CD4-positive, alpha-beta memory T cell (primary cell): ENCODE data around the gene MASP1. TPM values are rescaled to one million over a fixed set of nuclear protein-coding genes. Genes with fewer than 3 reads are reported as not detected.

Experiments
- CTCF ChIA-PET: fragments of 350-600 bp; sonication (Branson Sonifier 250); formaldehyde crosslinking; loops from one replicate; lab custom pipeline; 2021; ENCODE audit warnings: inconsistent platforms; ENCODE audit not compliant: partially characterized antibody; lab: Charles Lee
- POLR2A ChIA-PET: fragments of 350-600 bp; sonication (Branson Sonifier 250); formaldehyde crosslinking; loops from one replicate; lab custom pipeline; 2021; ENCODE audit not compliant: partially characterized antibody; lab: Charles Lee
- DNase-seq, 5 donors: peaks; one replicate each; pipeline versions ENCODE4 v3.0.0 to v3.0.0-alpha.2; 2020 to 2022; ENCODE audit warnings: mixed read lengths in 1 of 5
- H3K27ac ChIP-seq: one replicate; pipeline ENCODE4 v1.7.0; 2013; ENCODE audit warnings: low read depth, low read length
- H3K27me3 ChIP-seq: 2 replicates; pipeline ENCODE4 v1.7.0; 2013; ENCODE audit warnings: mild to moderate bottlenecking, low read length, moderate library complexity; ENCODE audit not compliant: insufficient read depth
- H3K36me3 ChIP-seq: 2 replicates; pipeline ENCODE4 v1.7.0; 2013; ENCODE audit warnings: mild to moderate bottlenecking, low read length, moderate library complexity; ENCODE audit not compliant: insufficient read depth
- H3K4me1 ChIP-seq: 2 replicates; pipeline ENCODE4 v1.7.0; 2013; ENCODE audit warnings: mild to moderate bottlenecking, low read length, moderate library complexity; ENCODE audit not compliant: insufficient read depth
- H3K4me3 ChIP-seq, 2 donors: one replicate each; pipeline ENCODE4 v1.7.0; 2013; ENCODE audit warnings: low read length in 2 of 2, mild to moderate bottlenecking in 1 of 2
- H3K9me3 ChIP-seq, 2 donors: one replicate each; pipeline ENCODE4 v1.7.0; 2013; ENCODE audit warnings: low read length in 2 of 2, control low read depth in 1 of 2; ENCODE audit not compliant: control insufficient read depth in 1 of 2
- H3K27ac Mint-ChIP-seq, 7 donors: one replicate each; pipeline ENCODE4 v1.8.0; 2020 to 2021; ENCODE audit warnings: mixed read lengths in 7 of 7, mild to moderate bottlenecking in 6 of 7, inconsistent platforms in 3 of 7, moderate library complexity in 3 of 7
- H3K27me3 Mint-ChIP-seq, 2 donors: one replicate each; pipeline ENCODE4 v1.8.0; 2020 to 2021; ENCODE audit warnings: mixed read lengths in 2 of 2
- H3K36me3 Mint-ChIP-seq, 2 donors: one replicate each; pipeline ENCODE4 v1.8.0; 2020 to 2021; ENCODE audit warnings: mixed read lengths in 2 of 2, inconsistent platforms in 1 of 2, mild to moderate bottlenecking in 1 of 2
- H3K4me1 Mint-ChIP-seq, 4 donors: one replicate each; pipeline ENCODE4 v1.8.0; 2020 to 2021; ENCODE audit warnings: mixed read lengths in 4 of 4, mild to moderate bottlenecking in 1 of 4
- H3K4me3 Mint-ChIP-seq, 8 donors: one replicate each; pipeline ENCODE4 v1.8.0; 2020 to 2021; ENCODE audit warnings: mixed read lengths in 8 of 8, mild to moderate bottlenecking in 7 of 8, moderate library complexity in 6 of 8, inconsistent platforms in 3 of 8
- H3K9me3 Mint-ChIP-seq, 8 donors: one replicate each; pipeline ENCODE4 v1.8.0; 2020 to 2021; ENCODE audit warnings: mixed read lengths in 8 of 8, mild to moderate bottlenecking in 5 of 8, inconsistent platforms in 3 of 8, moderate library complexity in 1 of 8
- intact Hi-C: fragments of 100-400 bp; cut with micrococcal nuclease; formaldehyde crosslinking; loops from one replicate; pipeline ENCODE4 v1.15.1; 2023
- polyA plus RNA-seq, 2 donors: library from polyadenylated mRNA; unstranded; fragments of 300-500 nt; fragmentation: Illumina TruSeq; gene quantifications; one replicate each; pipeline ENCODE4 v1.2.3, GENCODE V29; 2021
- total RNA-seq, 2 experiments: library from RNA; stranded (reverse); gene quantifications; one replicate each; pipeline ENCODE4 v1.2.3, GENCODE V29; 2021

Gene MASP1
- total and polyA plus RNA-seq, 4 experiments from 2014 or later = not detected

GRCh38 chr3:187296058-187296457 is 4.5 kb upstream of the MASP1 start:
- Histone ChIP-seq H3K27ac (no peak overlapping the region), H3K27me3 (no peaks in the 10 kb centered on the region), H3K36me3 (no peaks in the 10 kb centered on the region), H3K4me3 (no peak overlapping the region), H3K4me1 (no peaks in the 10 kb centered on the region), H3K9me3 (no peaks in the 10 kb centered on the region)
- intact Hi-C loops = no loop called here
- Mint-ChIP-seq H3K4me1 (peaks cover 0 to under 1% (median 0%) of the 10 kb centered on the region in 4 donors), H3K27ac (no peak overlapping the region), H3K27me3 (peaks cover 3 to 10% of the 10 kb centered on the region in 2 donors), H3K4me3 (no peak overlapping the region), H3K9me3 (no peaks in the 10 kb centered on the region), H3K36me3 (no peaks in the 10 kb centered on the region)
- DNase-seq = no peak
- CTCF ChIA-PET = interaction anchor here (1.6 to 2.2 kb wide), 2 partner anchors 19 to 383 kb away, joined by 4 read pairs; no protein-coding TSS in a partner anchor
- POLR2A ChIA-PET = no interaction called here

GRCh38 chr3:187295316-187296034 is 3.9 kb upstream of the MASP1 start:
- no peak overlapping the region for H3K27ac Mint-ChIP-seq
- Histone ChIP-seq H3K4me1 (no peaks in the 10 kb centered on the region), H3K36me3 (no peaks in the 10 kb centered on the region), H3K27ac (no peak overlapping the region), H3K27me3 (no peaks in the 10 kb centered on the region), H3K4me3 (no peak overlapping the region), H3K9me3 (no peaks in the 10 kb centered on the region)
- H3K4me1 Mint-ChIP-seq = peaks cover 0 to 2% (median 0%) of the 10 kb centered on the region in 4 donors
- H3K4me3 Mint-ChIP-seq = no peak overlapping the region
- no peak for DNase-seq
- H3K36me3 Mint-ChIP-seq = no peaks in the 10 kb centered on the region
- POLR2A ChIA-PET = no interaction called here
- peaks cover 4 to 12% of the 10 kb centered on the region in 2 donors for H3K27me3 Mint-ChIP-seq
- no peaks in the 10 kb centered on the region for H3K9me3 Mint-ChIP-seq
- intact Hi-C loops = no loop called here
- CTCF ChIA-PET = interaction anchor here (1.6 to 2.2 kb wide), 2 partner anchors 19 to 384 kb away, joined by 4 read pairs; no protein-coding TSS in a partner anchor

- intact Hi-C loops = no loop called here
- Histone ChIP-seq H3K36me3 (no peaks in the 10 kb centered on the region), H3K27ac (no peak overlapping the region), H3K27me3 (no peaks in the 10 kb centered on the region), H3K9me3 (no peaks in the 10 kb centered on the region), H3K4me3 (no peak overlapping the region), H3K4me1 (no peaks in the 10 kb centered on the region)
- Mint-ChIP-seq H3K4me3 (no peak overlapping the region), H3K36me3 (no peaks in the 10 kb centered on the region), H3K9me3 (no peaks in the 10 kb centered on the region), H3K27ac (no peak overlapping the region), H3K27me3 (peaks cover 12 to 22% of the 10 kb centered on the region in 2 donors), H3K4me1 (peaks cover 0 to 2% (median under 1%) of the 10 kb centered on the region in 4 donors)
- POLR2A ChIA-PET = no interaction called here
- DNase-seq = no peak
- CTCF ChIA-PET = interaction anchor here (1.7 kb wide), 1 partner anchor 26 kb away, joined by 5 read pairs; no protein-coding TSS in a partner anchor
Observed at GRCh38 chr3:187293516-187294430, 2.2 kb upstream of the MASP1 start.

GRCh38 chr3:187292631-187293515 is 1.3 kb upstream of the MASP1 start:
- Mint-ChIP-seq H3K4me1 (peaks cover 0 to 2% (median under 1%) of the 10 kb centered on the region in 4 donors), H3K27me3 (peaks cover 12 to 23% of the 10 kb centered on the region in 2 donors), H3K36me3 (no peaks in the 10 kb centered on the region), H3K9me3 (no peaks in the 10 kb centered on the region), H3K27ac (no peak overlapping the region), H3K4me3 (no peak overlapping the region)
- Histone ChIP-seq H3K4me3 (no peak overlapping the region), H3K27ac (no peak overlapping the region), H3K27me3 (no peaks in the 10 kb centered on the region), H3K36me3 (no peaks in the 10 kb centered on the region), H3K4me1 (no peaks in the 10 kb centered on the region), H3K9me3 (no peaks in the 10 kb centered on the region)
- no peak for DNase-seq
- ChIA-PET POLR2A (no interaction called here), CTCF (interaction anchor here (1.7 kb wide), 1 partner anchor 27 kb away, joined by 5 read pairs; no protein-coding TSS in a partner anchor)
- intact Hi-C loops = no loop called here

GRCh38 chr3:187292181-187292580 is 644 bp upstream of the MASP1 start:
- Mint-ChIP-seq H3K27me3 (peaks cover 12 to 24% of the 10 kb centered on the region in 2 donors), H3K4me3 (no peak overlapping the region), H3K36me3 (no peaks in the 10 kb centered on the region), H3K4me1 (peaks cover 0 to 3% (median under 1%) of the 10 kb centered on the region in 4 donors), H3K27ac (no peak overlapping the region), H3K9me3 (peaks cover 0 to under 1% (median 0%) of the 10 kb centered on the region in 8 donors)
- ChIA-PET POLR2A (no interaction called here), CTCF (no interaction called here)
- Histone ChIP-seq H3K27me3 (no peaks in the 10 kb centered on the region), H3K4me3 (no peak overlapping the region), H3K27ac (no peak overlapping the region), H3K4me1 (no peaks in the 10 kb centered on the region), H3K9me3 (no peaks in the 10 kb centered on the region), H3K36me3 (no peaks in the 10 kb centered on the region)
- intact Hi-C loops = no loop called here
- DNase-seq = no peak

GRCh38 chr3:187291001-187291511 is 481 bp downstream of the MASP1 start:
- H3K27me3 Mint-ChIP-seq = peaks cover 12 to 24% of the 10 kb centered on the region in 2 donors
- CTCF ChIA-PET = no interaction called here
- H3K4me3 Mint-ChIP-seq = no peak overlapping the region
- Histone ChIP-seq H3K4me1 (no peaks in the 10 kb centered on the region), H3K27ac (no peak overlapping the region), H3K36me3 (no peaks in the 10 kb centered on the region), H3K9me3 (no peaks in the 10 kb centered on the region), H3K27me3 (no peaks in the 10 kb centered on the region), H3K4me3 (no peak overlapping the region)
- no peak overlapping the region for H3K27ac Mint-ChIP-seq
- peaks cover 0 to 2% (median 0%) of the 10 kb centered on the region in 8 donors for H3K9me3 Mint-ChIP-seq
- POLR2A ChIA-PET = no interaction called here
- H3K36me3 Mint-ChIP-seq = no peaks in the 10 kb centered on the region
- no peak for DNase-seq
- peaks cover 0 to 3% (median under 1%) of the 10 kb centered on the region in 4 donors for H3K4me1 Mint-ChIP-seq
- intact Hi-C loops = no loop called here
